Pancreas (tissue), 10 donors: Measurements from ENCODE around the gene PTPN2. TPM values are rescaled to one million over a fixed set of nuclear protein-coding genes. Genes with fewer than 3 reads are reported as not detected.
"Not testable (repeated sequence)": the region's sequence is repeated elsewhere in the genome, so short reads cannot be mapped to it uniquely, and the experiment has no call there.

ENCODE experiments used
- ATAC-seq, 4 donors: fragments of 200-7000 bp; cut with Tn5 transposase; one replicate each; pipeline versions ENCODE4 v1.8.0 to v1.9.1; 2020; ENCODE audit warnings: mild to moderate bottlenecking in 4 of 4, moderate library complexity in 4 of 4
- DNase-seq, 6 donors: peaks; one replicate each; pipeline ENCODE4 v3.0.0-alpha.2; 2020
- FAIRE-seq: peaks from 2 replicates; lab custom pipeline; 2012; peaks lifted over from hg19 to GRCh38; lab: Jason Lieb, UNC
- H3K27ac ChIP-seq, 4 donors: fragments of 200-600 bp; sonication (generic); 1 replicate in 3 of 4; 2 replicates in 1 of 4; pipeline versions ENCODE4 v1.5.0 to v1.8.0; 2020
- H3K27me3 ChIP-seq, 4 donors: fragments of 200-600 bp; one replicate each; pipeline ENCODE4 v1.8.0; 2021
- H3K36me3 ChIP-seq, 3 donors: fragments of 200-600 bp; sonication (generic) in 1 of 3; one replicate each; pipeline versions ENCODE4 v1.5.0 to v1.8.0; 2020 to 2021
- H3K4me1 ChIP-seq, 3 donors: fragments of 200-600 bp; one replicate each; pipeline ENCODE4 v1.8.0; 2021
- H3K4me3 ChIP-seq, 4 donors: fragments of 200-600 bp; sonication (generic) in 2 of 4; one replicate each; pipeline versions ENCODE4 v1.5.0 to v1.8.0; 2020 to 2021
- H3K9me3 ChIP-seq, 4 donors: fragments of 200-600 bp; one replicate each; pipeline ENCODE4 v1.8.0; 2021
- WGBS, 2 donors: extraction: QIAGEN DNeasy Blood & Tissue Kit; methylation state at CpG; one replicate each; pipeline ENCODE4 v1.1.7; 2013; 5-methylcytosine and 5-hydroxymethylcytosine counted together
- intact Hi-C, 3 donors: fragments of 100-400 bp; cut with DNase I; formaldehyde crosslinking; loops; one replicate each; pipeline versions ENCODE4 v1.11.1 to v1.14.2; 2022
- polyA plus RNA-seq, 2 donors: library from polyadenylated mRNA; stranded (reverse); fragments of 200-250 nt; gene quantifications; one replicate each; pipeline ENCODE4 v1.2.3, GENCODE V29; 2013
- total RNA-seq, 6 donors: library from RNA; stranded (reverse); fragmentation: NEBNext Ultra II Directional in 4 of 6; extraction: Animal tissue kit (Norgen Biotek cat#: 25700) in 4 of 6; gene quantifications; one replicate each; pipeline versions ENCODE4 v1.2.1 to v1.2.4, GENCODE V29; 2021 to 2023
- TF ChIP-seq, protein P1 (sequence below), 4 donors: fragments of 200-600 bp; sonication (generic) in 3 of 4; IDR thresholded peaks; one replicate each; pipeline versions ENCODE4 v1.5.0 to v1.8.0; 2021; ENCODE audit warnings: antibody characterized with exemption in 4 of 4
- donor health status: healthy with polysubstance abuse.
- donor health status: DM: no; HTN: no; CAD: no; lungs with moderate emphysema.
- donor health status: DM: no; HTN: no; CAD: no.
- donor health status: control.
- donor health status: control.
- donor health status: Bipolar disorder and iron deficiency.
- donor health status: DM: yes; HTN: yes; CAD: no.
- donor health status: DM: no; HTN: no; CAD: no.
- donor health status: DM: no; HTN: no; CAD: no.
- donor health status: DM: yes; HTN: yes; CAD: no.

PTPN2 gene
- total and polyA plus RNA-seq, 8 donors: 22.8 to 37.1 (median 26.3) TPM

DNA sequence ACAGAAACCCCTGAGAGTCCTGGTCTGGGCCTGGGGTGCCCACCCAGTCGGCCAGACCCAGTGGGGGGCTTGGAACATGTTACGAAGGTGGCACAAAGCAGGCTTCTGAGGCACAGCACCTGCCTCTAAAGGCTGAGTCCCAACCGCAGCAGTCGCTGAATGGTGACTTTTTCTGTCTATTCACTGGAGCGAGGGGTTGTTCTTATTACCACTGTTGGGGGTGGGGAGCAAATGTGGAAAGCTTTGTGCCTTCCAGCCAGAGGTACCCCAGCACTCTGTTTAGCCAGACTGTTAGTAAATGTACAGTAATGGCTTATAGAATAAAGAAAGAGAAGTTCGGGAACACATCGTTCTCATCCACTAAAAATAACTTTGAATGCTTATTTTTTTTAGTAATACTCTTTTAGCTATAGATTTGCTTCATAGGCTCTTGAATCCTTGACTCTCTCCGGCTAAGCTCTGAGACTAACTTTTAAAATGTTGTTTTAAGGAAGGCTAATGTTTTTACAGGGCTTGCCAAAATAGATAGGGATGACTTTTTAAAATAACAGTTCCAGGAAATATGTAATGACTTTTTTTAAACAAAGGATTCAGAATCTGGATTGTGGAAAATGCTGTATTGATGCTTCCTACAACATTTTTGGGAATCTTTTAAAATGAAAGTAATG is 23.4 kb upstream of the PTPN2 start:
- TF ChIP-seq, protein P1, sequence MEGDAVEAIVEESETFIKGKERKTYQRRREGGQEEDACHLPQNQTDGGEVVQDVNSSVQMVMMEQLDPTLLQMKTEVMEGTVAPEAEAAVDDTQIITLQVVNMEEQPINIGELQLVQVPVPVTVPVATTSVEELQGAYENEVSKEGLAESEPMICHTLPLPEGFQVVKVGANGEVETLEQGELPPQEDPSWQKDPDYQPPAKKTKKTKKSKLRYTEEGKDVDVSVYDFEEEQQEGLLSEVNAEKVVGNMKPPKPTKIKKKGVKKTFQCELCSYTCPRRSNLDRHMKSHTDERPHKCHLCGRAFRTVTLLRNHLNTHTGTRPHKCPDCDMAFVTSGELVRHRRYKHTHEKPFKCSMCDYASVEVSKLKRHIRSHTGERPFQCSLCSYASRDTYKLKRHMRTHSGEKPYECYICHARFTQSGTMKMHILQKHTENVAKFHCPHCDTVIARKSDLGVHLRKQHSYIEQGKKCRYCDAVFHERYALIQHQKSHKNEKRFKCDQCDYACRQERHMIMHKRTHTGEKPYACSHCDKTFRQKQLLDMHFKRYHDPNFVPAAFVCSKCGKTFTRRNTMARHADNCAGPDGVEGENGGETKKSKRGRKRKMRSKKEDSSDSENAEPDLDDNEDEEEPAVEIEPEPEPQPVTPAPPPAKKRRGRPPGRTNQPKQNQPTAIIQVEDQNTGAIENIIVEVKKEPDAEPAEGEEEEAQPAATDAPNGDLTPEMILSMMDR (IDR thresholded peaks at IDR 0.05): no peak
- H3K4me1 ChIP-seq: no peaks in the 10 kb centered on the region
- H3K9me3 ChIP-seq: no peaks in the 10 kb centered on the region
- ATAC-seq: no peak
- no peak for DNase-seq
- no peak for FAIRE-seq
- H3K27me3 ChIP-seq: peaks cover 0 to 3% (median 0%) of the 10 kb centered on the region in 4 donors
- intact Hi-C loops: no loop called here
- no peak overlapping the region for H3K27ac ChIP-seq
- WGBS, 2 donors: 53 to 54% methylated on average over 8 of the region's 8 CpGs
- no peaks in the 10 kb centered on the region for H3K36me3 ChIP-seq
- H3K4me3 ChIP-seq: no peak overlapping the region

GRCh38 chr18:12906773-12907172 is 22.7 kb upstream of the PTPN2 start:
- no peak overlapping the region for H3K27ac ChIP-seq
- H3K9me3 ChIP-seq: no peaks in the 10 kb centered on the region
- DNase-seq: no peak
- FAIRE-seq: no peak
- H3K27me3 ChIP-seq: peaks cover 0 to 3% (median 0%) of the 10 kb centered on the region in 4 donors
- WGBS, 2 donors: 74 to 75% methylated on average over 10 of the region's 10 CpGs
- no peaks in the 10 kb centered on the region for H3K36me3 ChIP-seq
- no peak overlapping the region for H3K4me3 ChIP-seq
- no peaks in the 10 kb centered on the region for H3K4me1 ChIP-seq
- intact Hi-C loops: no loop called here
- TF ChIP-seq, protein P1 (IDR thresholded peaks at IDR 0.05): no peak
- no peak for ATAC-seq

- intact Hi-C loops: no loop called here
- H3K36me3 ChIP-seq: no peaks in the 10 kb centered on the region
- TF ChIP-seq, protein P1 (IDR thresholded peaks at IDR 0.05): no peak
- WGBS, 2 donors: 72 to 77% methylated on average over 4 of the region's 4 CpGs
- no peak for FAIRE-seq
- DNase-seq: no peak
- no peaks in the 10 kb centered on the region for H3K9me3 ChIP-seq
- H3K27me3 ChIP-seq: peaks cover 0 to 2% (median 0%) of the 10 kb centered on the region in 4 donors
- ATAC-seq: no peak
- no peaks in the 10 kb centered on the region for H3K4me1 ChIP-seq
- H3K4me3 ChIP-seq: no peak overlapping the region
- no peak overlapping the region for H3K27ac ChIP-seq
Measured at GRCh38 chr18:12906119-12906518, 22.1 kb upstream of the PTPN2 start.

DNA sequence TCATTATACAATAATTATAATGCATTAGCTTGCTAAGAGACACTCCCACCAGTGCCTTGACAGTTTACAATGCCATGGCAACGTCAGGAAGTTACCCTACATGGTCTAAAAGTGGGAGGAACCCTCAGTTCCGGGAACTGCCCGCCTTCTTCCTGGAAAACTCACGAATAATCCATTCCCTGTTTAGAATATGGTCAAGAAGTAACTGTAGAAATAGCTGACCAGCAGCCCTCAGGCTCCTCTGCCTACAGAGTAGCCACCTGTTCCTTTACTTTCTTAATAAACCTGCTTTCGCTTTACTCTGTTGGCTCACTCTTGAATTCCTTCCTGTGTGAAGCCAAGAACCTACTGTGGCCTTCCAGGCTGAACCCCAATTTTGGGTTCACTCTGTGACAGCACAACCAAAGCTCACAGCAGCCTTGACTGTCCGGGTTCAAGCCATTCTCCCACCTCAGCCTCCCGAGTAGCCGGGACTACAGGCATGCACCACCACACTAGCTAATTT is 20.0 kb upstream of the PTPN2 start:
- no peaks in the 10 kb centered on the region for H3K9me3 ChIP-seq
- TF ChIP-seq, protein P1 (IDR thresholded peaks at IDR 0.05): no peak
- no peaks in the 10 kb centered on the region for H3K4me1 ChIP-seq
- DNase-seq (no peak), ATAC-seq (peak in 1 of 4 donors; percentile 23), FAIRE-seq (no peak)
- no peak overlapping the region for H3K4me3 ChIP-seq
- intact Hi-C loops: no loop called here
- WGBS, 2 donors: 61 to 72% methylated on average over 8 of the region's 8 CpGs
- H3K36me3 ChIP-seq: no peaks in the 10 kb centered on the region
- no peaks in the 10 kb centered on the region for H3K27me3 ChIP-seq
- H3K27ac ChIP-seq: no peak overlapping the region

- H3K4me3 ChIP-seq, FAIRE-seq, H3K27ac ChIP-seq, H3K36me3 ChIP-seq, DNase-seq, H3K4me1 ChIP-seq, intact Hi-C loops, ATAC-seq, H3K27me3 ChIP-seq, H3K9me3 ChIP-seq: not testable (repeated sequence)
- 85 to 89% methylated on average over 12 of the region's 12 CpGs for WGBS, 2 donors
Measured at GRCh38 chr18:12901208-12901607, 17.2 kb upstream of the PTPN2 start.

GRCh38 chr18:12896784-12897333 is 12.8 kb upstream of the PTPN2 start:
- peak overlapping the region in 1 of 4 donors; percentile 15 for H3K4me3 ChIP-seq
- H3K9me3 ChIP-seq, H3K36me3 ChIP-seq, H3K4me1 ChIP-seq, ATAC-seq, H3K27ac ChIP-seq, FAIRE-seq, DNase-seq: not testable (repeated sequence)
- intact Hi-C loops: loop anchor here in 1 of 3 donors (10.0 kb wide), 1 partner anchor 152 kb away; no protein-coding TSS in a partner anchor
- 9 to 12% methylated on average over 17 to 43 of the region's 51 CpGs for WGBS, 2 donors
- peaks cover 0 to 11% (median 0%) of the 10 kb centered on the region in 4 donors for H3K27me3 ChIP-seq
